HG03097 (cell line): ENCODE results near the gene ESRRA.

Source experiments
- ATAC-seq: cut with Tn5 transposase; IDR thresholded peaks from one replicate; pipeline ENCODE4 v1.9.1; 2021; ENCODE audit not compliant: unreplicated experiment, low FRiP score

Gene ESRRA

DNA sequence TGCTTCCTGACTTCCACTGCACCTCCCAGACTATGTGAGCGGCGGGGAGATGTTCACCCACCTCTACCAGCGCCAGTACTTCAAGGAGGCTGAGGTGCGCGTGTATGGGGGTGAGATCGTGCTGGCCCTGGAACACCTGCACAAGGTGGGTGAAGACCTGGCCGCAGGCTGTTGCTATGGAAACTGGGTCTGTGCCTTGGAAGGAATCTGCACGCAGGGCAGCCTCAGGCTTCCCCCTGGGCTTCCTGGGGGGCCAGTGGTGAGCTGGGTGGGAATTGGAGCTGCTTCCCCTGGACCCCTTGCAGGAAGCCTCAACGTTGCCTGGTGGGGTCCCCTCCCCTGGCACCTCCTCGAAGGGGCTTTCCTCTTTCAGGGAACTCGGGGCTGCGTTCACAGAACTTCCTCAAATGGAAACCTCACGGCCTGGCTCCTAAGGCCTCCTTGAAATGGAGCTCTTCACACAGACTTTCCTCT is 55.2 kb downstream of the ESRRA start:
- ATAC-seq = no peak

DNA sequence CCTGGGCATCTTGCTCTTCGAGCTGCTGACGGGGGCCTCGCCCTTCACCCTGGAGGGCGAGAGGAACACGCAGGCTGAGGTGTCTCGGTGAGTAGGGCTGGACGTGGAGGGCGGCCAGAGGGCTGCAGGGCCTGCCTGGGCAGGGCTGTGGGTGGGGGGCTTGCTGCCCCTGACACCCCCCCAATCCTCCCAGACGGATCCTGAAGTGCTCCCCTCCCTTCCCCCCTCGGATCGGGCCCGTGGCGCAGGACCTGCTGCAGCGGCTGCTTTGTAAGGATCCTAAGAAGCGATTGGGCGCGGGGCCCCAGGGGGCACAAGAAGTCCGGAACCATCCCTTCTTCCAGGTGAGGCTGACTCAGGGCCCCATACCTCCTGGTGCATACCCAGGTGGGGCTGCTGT is 56.3 kb downstream of the ESRRA start:
- ATAC-seq = no peak

DNA sequence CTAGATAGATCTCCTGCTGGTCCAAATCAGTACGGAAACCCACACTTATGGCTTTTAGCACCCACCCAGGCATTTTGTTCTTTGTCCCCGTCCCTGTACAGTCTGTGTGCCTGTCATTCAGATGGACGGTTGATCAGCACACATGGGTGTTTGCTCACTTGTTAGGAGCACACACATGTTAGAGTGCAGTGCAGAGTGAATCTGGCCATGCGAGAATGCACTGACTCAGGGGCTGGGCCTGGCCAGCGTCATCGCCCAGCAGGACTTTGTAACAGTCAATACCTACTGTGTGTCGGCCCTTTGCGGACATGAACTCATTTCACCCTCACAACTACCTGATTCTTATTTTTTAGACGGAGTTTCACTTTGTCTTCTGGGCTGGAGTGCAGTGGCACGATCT is 57.0 kb downstream of the ESRRA start:
- no peak for ATAC-seq

DNA sequence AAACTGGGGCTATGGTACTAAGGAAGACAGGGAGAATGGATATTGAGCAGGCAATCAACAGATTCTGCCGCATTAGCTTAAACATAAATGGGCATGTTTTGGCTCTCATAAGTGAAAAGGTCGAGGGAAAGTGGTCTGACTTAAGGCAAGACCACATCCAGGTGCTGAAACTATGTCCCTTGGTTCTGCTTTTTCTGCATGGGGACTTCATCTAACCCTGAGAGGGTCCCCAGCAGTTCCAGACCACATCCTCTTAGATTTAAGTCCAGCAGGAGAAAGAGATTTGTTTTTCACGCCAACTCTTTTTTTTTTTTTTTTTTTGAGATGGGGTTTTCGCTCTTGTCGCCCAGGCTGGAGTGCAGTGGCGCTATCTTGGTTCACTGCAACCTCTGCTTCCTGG is 59.1 kb downstream of the ESRRA start:
- ATAC-seq = no peak

DNA sequence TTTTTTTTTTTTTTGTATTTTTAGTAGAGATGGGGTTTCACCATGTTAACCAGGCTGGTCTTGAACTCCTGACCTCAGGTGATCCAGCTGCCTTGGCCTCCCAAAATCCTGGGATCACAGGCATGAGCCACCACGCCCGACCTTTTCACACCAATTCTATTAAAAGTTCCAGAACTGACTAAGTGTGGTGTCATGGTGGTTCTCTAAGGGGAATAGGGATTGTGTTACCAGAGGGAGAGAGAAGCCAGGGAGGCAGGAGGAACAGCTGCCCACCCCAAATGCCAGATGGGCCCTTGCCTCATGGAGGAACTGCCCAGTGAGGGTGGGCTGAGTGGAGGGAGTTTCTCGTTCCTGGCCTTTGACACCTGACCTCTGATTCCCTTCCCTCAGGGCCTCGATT is 59.6 kb downstream of the ESRRA start:
- ATAC-seq = no peak
